ENCODE data around the gene TUNAR. TPM values are rescaled to one million over a fixed set of nuclear protein-coding genes. Genes with fewer than 3 reads are reported as not detected.
A peak's percentile ranks its signal among the peaks of the same experiment; 100 is the strongest.

The TUNAR gene
- total RNA-seq, 1 experiment from 2014 or later = 0.34 TPM

DNA sequence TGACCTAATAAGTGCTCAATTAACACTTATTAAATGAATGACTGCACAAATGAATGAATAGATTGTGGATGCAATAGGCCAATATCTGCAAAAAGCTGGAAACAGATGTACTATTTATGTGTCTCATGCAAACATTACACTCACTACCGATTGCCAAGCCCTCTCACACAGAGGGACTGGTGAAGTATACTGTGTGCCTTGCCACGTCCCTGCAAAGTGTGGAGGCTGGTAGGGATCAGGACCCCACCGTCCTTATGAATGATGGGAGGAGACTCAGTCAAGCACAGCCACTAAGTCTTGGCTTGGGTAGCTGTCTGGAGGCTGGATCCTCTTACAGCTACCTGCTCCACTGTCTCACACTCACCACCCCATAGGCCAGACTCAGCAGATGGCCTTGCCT, 3.9 kb upstream of the TUNAR start:
- no peak for DNase-seq (ENCODE audit: low read depth)

- no peak for DNase-seq (ENCODE audit: low read depth)
Measured at GRCh38 chr14:95875831-95876760, 536 bp upstream of the TUNAR start.

DNA sequence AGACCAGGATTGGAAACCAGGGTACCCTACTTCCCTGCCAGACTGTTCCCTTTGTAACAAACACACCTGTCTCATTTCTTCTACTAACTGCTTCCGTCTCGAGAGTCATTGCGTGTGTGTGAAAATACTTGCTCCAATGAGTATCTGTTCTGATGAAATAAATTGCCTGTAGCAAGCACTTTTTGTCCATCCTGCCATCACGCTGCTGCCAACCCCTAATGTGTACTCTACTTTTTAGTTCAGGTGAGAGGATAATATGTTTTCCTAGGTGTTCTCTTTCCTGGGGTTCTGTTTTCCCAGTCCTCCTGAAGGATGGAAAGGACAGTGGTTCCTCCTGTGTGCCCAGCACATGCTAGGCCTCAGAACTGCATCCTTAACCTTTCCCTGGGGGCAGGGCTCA, 1.0 kb downstream of the TUNAR start:
- DNase-seq (ENCODE audit: low read depth) = no peak

GRCh38 chr14:95884377-95884776, 7.7 kb downstream of the TUNAR start:
- no peak for DNase-seq (ENCODE audit: low read depth)

DNA sequence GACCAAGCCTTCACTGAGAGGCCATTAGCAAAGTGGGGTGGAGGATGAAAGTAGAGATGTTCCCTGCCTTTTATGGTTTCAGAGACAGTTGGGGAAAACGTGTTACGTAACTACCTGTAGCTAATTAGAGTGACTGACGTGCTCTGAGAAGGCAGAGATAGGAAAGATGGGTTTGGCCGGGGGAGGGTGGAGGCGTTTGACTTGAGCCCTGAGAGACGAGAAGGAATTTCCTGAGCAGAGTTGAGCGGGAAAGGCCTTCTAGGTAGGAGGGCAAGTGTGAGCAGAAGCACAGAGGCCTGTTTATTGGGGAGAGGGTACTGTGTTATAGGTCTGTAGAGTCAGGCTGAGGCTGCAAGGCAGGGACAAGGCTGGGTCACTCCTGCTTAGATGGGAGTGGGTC, 8.6 kb downstream of the TUNAR start:
- no peak for DNase-seq (ENCODE audit: low read depth)

- peak; percentile 74 for DNase-seq (ENCODE audit: low read depth)
Measured at GRCh38 chr14:95885866-95886265, 9.2 kb downstream of the TUNAR start.

- DNase-seq (ENCODE audit: low read depth) = no peak
Measured at GRCh38 chr14:95886366-95887056, 9.9 kb downstream of the TUNAR start.

GRCh38 chr14:95887351-95887750, 10.7 kb downstream of the TUNAR start:
- no peak for DNase-seq (ENCODE audit: low read depth)

DNA sequence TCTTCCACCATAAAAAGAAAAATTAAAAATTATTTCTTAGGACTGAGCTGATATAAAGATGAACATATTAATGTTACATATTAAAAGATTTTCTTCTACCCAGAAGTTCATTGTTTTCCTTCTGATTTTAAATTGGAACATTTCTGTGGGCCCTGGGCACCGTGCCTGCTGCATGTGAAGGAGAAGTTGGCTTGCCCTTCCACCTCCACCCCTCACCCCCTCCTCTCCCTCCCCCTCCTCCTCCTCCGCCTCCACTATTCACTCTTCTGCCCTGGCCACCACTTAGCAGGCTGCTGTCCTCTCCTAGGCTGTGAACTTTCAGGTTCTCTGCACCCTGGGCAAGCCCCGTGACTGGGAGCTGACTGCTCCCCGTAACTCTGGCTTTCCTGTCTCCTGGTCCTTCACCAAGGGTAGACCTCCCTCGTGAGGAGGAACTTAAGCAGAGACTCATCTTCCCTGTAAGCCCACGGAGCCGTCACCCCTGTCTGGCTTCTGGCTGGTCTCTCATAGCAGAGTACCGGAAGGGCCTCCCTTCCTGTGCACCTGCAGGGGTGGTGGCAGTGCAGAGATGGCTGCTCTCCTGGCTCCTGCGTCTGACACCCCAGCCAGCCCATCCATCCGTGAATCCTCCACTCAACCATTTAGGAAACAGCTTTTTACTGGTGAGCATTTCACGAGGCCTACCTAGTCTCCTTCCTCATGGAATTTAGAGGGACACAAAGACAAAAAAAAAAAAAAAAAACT, 12.8 kb downstream of the TUNAR start:
- no peak for DNase-seq (ENCODE audit: low read depth)

GRCh38 chr14:95891742-95892141, 15.1 kb downstream of the TUNAR start:
- DNase-seq (ENCODE audit: low read depth) = peak; percentile 85

- no peak for DNase-seq (ENCODE audit: low read depth)
Measured at GRCh38 chr14:95892142-95892541, 15.5 kb downstream of the TUNAR start.

DNA sequence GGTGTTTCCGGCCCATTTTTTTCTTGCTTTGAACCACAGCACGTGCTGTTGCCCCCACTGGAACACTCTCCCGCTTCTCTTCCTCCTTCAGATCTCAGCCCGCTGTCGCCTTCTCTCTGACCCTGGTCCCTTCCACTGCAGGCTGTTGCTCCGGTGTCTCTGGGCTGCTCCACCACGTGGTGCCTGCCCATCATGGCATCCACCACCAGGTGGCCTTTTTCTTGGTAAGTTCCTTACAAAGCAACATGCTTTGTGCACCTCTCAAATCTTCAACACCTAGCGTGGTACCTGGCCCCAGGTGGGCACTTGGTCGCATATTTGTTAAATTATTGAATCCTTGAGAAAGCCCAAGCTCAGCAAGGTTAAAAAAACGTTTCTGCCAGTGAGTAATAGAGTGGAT, 19.1 kb downstream of the TUNAR start:
- peak; percentile 46 for DNase-seq (ENCODE audit: low read depth)

DNA sequence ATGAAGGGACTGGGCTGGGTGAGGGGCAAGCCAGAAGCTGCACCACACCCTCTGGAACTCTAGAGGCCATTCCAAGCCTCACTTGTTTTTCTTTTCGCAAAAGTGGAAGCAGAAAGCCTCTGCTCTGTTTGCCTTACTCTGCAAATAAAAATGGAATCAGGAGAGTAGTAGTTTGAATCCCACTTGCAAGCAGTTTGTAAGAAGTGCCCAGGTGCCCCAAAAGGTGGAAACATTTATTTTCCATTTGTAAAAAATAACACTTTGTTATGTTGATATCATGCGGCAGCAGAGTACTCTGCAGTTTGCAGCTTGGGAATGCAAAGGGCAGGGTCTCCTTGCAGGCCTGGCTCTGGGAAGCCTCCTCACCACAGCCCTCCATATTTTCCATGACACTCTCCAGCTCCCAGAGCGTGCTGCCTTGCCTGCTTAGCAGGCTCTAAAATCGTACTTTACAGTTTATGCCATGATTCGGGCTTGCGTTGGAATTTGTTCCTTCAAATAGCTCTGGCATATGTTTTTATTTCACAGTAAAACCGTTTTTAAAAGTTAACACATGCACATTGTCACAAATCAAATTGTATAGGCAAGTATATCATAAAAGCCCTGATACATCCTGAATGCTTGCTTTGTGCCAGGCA, 20.0 kb downstream of the TUNAR start:
- no peak for DNase-seq (ENCODE audit: low read depth)

DNA sequence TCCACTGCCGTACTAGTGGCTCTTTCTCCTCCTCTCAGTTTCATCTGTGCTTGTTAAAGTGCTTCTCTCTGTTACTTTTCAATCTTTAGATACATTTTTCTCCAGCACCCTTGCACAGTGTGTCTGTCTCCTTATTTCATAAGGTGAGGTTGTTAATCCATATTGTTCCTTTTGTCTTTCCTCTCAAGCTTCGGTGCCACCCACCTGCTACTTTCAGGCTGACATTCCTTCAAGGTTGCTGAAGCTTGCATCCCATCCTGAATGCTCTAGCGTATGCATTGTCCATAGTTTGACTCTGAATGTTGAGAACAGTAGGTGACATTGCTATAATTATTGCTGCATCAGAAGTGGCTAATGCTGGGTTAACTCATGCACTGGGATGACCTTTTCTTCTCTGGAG, 20.6 kb downstream of the TUNAR start:
- no peak for DNase-seq (ENCODE audit: low read depth)

GRCh38 chr14:95901054-95901453, 24.4 kb downstream of the TUNAR start:
- peak; percentile 82 for DNase-seq (ENCODE audit: low read depth)

DNA sequence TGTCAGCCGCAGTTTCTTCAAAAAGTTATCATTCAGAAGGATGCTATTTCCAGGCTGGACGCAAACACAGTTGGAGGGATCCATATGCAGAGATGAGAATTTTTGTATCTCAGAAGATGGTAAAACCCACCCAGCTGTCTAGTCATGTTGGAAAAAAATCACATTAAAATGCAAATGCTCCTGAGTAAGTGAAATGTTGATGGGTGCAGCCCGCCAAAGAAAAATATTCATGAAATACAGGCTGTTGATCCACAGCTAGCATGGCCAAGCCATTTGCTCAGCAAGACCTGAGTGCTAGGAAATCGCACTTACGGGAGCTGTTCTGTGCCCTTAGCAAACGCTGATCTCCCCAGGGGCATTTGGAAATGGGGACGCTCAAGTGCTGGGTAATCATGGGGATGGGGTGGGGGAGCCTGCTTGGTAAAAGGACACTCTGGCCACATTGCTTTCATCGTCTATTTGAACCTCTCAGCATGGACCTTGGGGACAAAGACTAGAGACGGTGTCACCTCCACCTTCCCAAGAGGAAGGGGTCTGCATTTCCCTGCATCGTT, 25.7 kb downstream of the TUNAR start:
- DNase-seq (ENCODE audit: low read depth) = no peak

GRCh38 chr14:95903165-95903564, 26.5 kb downstream of the TUNAR start:
- no peak for DNase-seq (ENCODE audit: low read depth)

DNA sequence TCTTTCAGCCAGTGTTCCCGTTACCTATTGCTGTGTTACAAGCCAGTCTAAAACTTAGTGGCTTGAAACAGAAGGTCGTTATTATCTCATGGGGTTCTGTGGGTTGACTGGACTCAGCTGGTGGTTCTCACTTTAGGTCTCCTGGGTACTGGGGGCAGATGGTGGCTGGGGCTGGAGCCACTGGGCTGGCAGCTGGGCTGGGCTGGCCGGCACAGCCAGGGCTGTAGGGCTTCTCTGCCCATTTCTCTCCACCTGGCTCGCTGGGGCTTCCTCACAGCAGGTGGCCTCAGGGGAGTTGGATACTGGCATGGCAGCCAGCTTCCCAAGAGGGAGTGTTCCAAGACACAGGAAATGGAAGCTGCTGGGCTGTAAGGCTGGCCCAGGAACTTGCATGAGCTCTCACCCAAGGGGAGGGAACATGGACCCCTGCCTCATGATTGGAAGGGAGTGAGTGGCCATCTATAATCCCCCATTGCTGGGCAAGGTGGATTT, 27.0 kb downstream of the TUNAR start:
- no peak for DNase-seq (ENCODE audit: low read depth)

GRCh38 chr14:95906591-95906990, 30.0 kb downstream of the TUNAR start:
- no peak for DNase-seq (ENCODE audit: low read depth)

GRCh38 chr14:95910628-95911027, 34.0 kb downstream of the TUNAR start:
- DNase-seq (ENCODE audit: low read depth) = no peak

DNA sequence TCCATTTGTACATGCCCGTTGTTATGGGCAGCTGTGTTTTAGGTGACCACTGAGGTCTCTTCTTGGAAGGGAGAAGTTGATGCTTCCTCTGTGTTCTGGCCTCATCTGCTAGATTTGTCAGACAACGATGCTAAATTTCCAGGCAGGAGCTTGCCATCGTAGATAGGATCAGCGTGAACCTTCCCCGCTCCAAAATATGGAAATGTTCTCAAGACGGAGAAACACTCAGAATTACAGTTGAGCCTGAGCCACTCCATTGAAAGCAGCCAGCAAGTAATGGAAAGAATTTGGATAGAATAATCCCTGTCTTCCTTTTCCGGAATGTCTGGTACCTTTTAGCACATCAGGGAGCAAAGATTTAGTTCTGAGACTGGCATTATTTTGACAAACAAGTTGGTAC, 34.8 kb downstream of the TUNAR start:
- no peak for DNase-seq (ENCODE audit: low read depth)

Measured in Daoy (cell line).